Measurements from ENCODE around the gene HMX3.

The HMX3 gene

GRCh38 chr10:123183724-123184123 lies 48.0 kb downstream of the HMX3 start:
- H3K9me3 ChIP-seq (ENCODE audit: severe bottlenecking): peaks cover 2% of the 10 kb centered on the region
- no peaks in the 10 kb centered on the region for H3K27me3 ChIP-seq (ENCODE audit: insufficient read depth, low read depth, severe bottlenecking)
- H3K4me3 ChIP-seq (ENCODE audit: low read depth, low read length): no peak overlapping the region
- DNase-seq: no peak
- no peaks in the 10 kb centered on the region; the same call in none of the 2 replicates for H3K36me3 ChIP-seq
- no peak overlapping the region for H3K27ac ChIP-seq
- no peak for TF ChIP-seq CTCF (IDR thresholded peaks at IDR 0.05; ENCODE audit: low read depth, low read length)

GRCh38 chr10:123187781-123188180 lies 52.0 kb downstream of the HMX3 start:
- H3K36me3 ChIP-seq: no peaks in the 10 kb centered on the region; the same call in none of the 2 replicates
- H3K27me3 ChIP-seq (ENCODE audit: insufficient read depth, low read depth, severe bottlenecking): no peaks in the 10 kb centered on the region
- DNase-seq: no peak
- TF ChIP-seq CTCF (IDR thresholded peaks at IDR 0.05; ENCODE audit: low read depth, low read length): no peak
- H3K4me3 ChIP-seq (ENCODE audit: low read depth, low read length): no peak overlapping the region
- no peak overlapping the region for H3K27ac ChIP-seq
- peaks cover 2% of the 10 kb centered on the region for H3K9me3 ChIP-seq (ENCODE audit: severe bottlenecking)

Data from WERI-Rb-1 (cell line).